Measurements from ENCODE around the gene ZNF892. TPM values are rescaled to one million over a fixed set of nuclear protein-coding genes. Genes with fewer than 3 reads are reported as not detected.
A peak's percentile ranks its signal among the peaks of the same experiment; 100 is the strongest.

ZNF892 gene
- total RNA-seq, 4 donors from 2014 or later, result 5.6 to 14.0 (median 7.7) TPM

DNA sequence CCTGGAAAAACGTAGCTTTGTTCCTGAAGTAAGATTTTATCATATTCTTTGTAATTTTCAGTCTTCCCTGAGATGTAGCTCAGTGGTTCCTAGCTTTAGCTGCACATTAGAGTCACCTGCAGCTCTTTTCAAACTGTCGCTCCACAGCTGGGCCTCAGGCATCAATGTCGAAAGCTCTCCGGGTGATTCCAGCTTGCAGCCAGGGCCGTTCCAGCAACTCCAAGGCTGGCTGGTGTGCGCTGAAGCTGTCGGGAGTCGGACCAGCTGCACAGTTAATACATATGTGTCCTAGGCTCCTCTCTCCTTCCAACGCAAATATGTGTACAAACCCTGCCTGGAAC lies 42.3 kb upstream of the ZNF892 start:
- 0% methylated on average over 1 to 4 of the region's 9 CpGs for WGBS, 2 donors (ENCODE audit: low coverage in 1 of 2)
- Histone ChIP-seq H3K4me3 (peak overlapping the region; percentile 40 to 68), H3K27me3 (no peaks in the 10 kb centered on the region), H3K9me3 (no peaks in the 10 kb centered on the region), H3K36me3 (no peaks in the 10 kb centered on the region), H3K4me1 (peaks cover 2 to 34% (median 13%) of the 10 kb centered on the region in 3 donors), H3K27ac (peak overlapping the region; percentile 77 to 98 (median 87))
- peak; percentile 25 for ATAC-seq
- TF ChIP-seq, protein P1, sequence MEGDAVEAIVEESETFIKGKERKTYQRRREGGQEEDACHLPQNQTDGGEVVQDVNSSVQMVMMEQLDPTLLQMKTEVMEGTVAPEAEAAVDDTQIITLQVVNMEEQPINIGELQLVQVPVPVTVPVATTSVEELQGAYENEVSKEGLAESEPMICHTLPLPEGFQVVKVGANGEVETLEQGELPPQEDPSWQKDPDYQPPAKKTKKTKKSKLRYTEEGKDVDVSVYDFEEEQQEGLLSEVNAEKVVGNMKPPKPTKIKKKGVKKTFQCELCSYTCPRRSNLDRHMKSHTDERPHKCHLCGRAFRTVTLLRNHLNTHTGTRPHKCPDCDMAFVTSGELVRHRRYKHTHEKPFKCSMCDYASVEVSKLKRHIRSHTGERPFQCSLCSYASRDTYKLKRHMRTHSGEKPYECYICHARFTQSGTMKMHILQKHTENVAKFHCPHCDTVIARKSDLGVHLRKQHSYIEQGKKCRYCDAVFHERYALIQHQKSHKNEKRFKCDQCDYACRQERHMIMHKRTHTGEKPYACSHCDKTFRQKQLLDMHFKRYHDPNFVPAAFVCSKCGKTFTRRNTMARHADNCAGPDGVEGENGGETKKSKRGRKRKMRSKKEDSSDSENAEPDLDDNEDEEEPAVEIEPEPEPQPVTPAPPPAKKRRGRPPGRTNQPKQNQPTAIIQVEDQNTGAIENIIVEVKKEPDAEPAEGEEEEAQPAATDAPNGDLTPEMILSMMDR (IDR thresholded peaks at IDR 0.05), result no peak
- TF ChIP-seq POLR2AphosphoS5 (IDR thresholded peaks at IDR 0.05) (no peak), POLR2A (IDR thresholded peaks at IDR 0.05) (no peak), EP300 (IDR thresholded peaks at IDR 0.05) (no peak)

DNA sequence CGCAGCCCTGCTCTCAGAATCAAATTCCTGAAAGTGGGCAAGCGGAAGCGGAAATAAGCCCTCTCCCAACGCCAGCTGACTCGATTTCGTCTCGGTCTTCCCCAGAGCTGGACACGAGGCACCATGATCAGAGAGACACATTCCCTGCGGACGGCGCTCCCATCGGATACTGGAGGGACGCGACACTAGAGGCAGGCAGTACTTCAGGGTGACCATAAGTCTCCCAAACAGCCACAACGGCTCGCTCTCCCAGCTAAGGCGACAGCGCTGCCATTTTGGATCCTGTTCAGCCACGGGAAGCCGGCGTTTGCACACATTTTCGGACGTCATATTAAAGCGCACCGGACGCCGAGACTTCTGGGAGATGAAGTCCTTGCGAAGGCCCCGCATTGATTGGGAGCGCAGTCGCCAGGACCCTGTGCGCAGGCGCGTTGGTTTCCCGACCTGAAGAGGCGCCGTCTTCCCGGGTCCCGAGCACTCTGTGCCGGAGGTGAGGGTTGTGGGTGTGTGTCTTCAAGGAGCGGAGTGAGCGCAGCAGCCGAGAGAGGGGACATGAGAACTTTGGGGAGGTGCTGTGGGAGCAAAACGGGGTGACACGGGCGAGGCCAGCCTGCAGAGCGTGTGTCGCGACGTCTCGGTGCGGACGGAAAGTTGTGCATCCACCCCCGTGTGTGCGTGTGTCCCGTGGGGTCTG lies 41.8 kb upstream of the ZNF892 start, which contains the start of gene ZNF2:
Gene ZNF2, plus strand, starts transcription at position 439 of the 694 bp plus-strand sequence. CDS start 10,418 bp downstream, outside the sequence.
- Histone ChIP-seq H3K9me3 (no peaks in the 10 kb centered on the region), H3K4me1 (peaks cover 2 to 30% (median 13%) of the 10 kb centered on the region in 3 donors), H3K36me3 (no peaks in the 10 kb centered on the region), H3K27ac (peak within 1 kb of the TSS; percentile 77 to 98 (median 87)), H3K4me3 (peak within 1 kb of the TSS; percentile 40 to 68), H3K27me3 (no peaks in the 10 kb centered on the region)
- peak; percentile 98 for ATAC-seq
- peak; percentile 78 for TF ChIP-seq POLR2AphosphoS5 (IDR thresholded peaks at IDR 0.05)
- TF ChIP-seq, protein P1 (IDR thresholded peaks at IDR 0.05), result peak in 2 of 4 experiments; percentile 8 to 28
- peak; percentile 42 to 56 for TF ChIP-seq POLR2A (IDR thresholded peaks at IDR 0.05)
- no peak for TF ChIP-seq EP300 (IDR thresholded peaks at IDR 0.05)
- 1% methylated on average over 15 of the region's 56 CpGs; no CpG with 5 or more reads in 1 of the 2 donors for WGBS, 2 donors (ENCODE audit: low coverage in 1 of 2)

GRCh38 chr2:95166065-95166763 lies 41.1 kb upstream of the ZNF892 start:
- Histone ChIP-seq H3K27ac (peak overlapping the region in 3 of 4 donors; percentile 85 to 98 (median 89)), H3K4me1 (peaks cover 2 to 30% (median 13%) of the 10 kb centered on the region in 3 donors), H3K9me3 (no peaks in the 10 kb centered on the region), H3K4me3 (peak overlapping the region; percentile 40 to 68), H3K27me3 (no peaks in the 10 kb centered on the region), H3K36me3 (no peaks in the 10 kb centered on the region)
- peak; percentile 3 for ATAC-seq
- WGBS, 2 donors (ENCODE audit: low coverage in 1 of 2), result 14% methylated on average over 5 of the region's 16 CpGs; no CpG with 5 or more reads in 1 of the 2 donors
- TF ChIP-seq POLR2A (IDR thresholded peaks at IDR 0.05) (no peak), POLR2AphosphoS5 (IDR thresholded peaks at IDR 0.05) (no peak), EP300 (IDR thresholded peaks at IDR 0.05) (no peak)
- TF ChIP-seq, protein P1 (IDR thresholded peaks at IDR 0.05), result no peak

GRCh38 chr2:95171902-95172301 lies 35.4 kb upstream of the ZNF892 start:
- TF ChIP-seq POLR2A (IDR thresholded peaks at IDR 0.05) (no peak), POLR2AphosphoS5 (IDR thresholded peaks at IDR 0.05) (no peak), EP300 (IDR thresholded peaks at IDR 0.05) (no peak)
- TF ChIP-seq, protein P1 (IDR thresholded peaks at IDR 0.05), result no peak
- no peaks in the 10 kb centered on the region for H3K27me3 ChIP-seq
- peaks cover 0 to 11% of the 10 kb centered on the region in 2 donors for H3K36me3 ChIP-seq
- no peaks in the 10 kb centered on the region for H3K9me3 ChIP-seq
- H3K4me3 ChIP-seq, result no peak overlapping the region
- H3K4me1 ChIP-seq, result peaks cover 0 to 1% (median 0%) of the 10 kb centered on the region in 3 donors
- ATAC-seq, result no peak
- 77 to 81% methylated on average over 7 of the region's 7 CpGs for WGBS, 2 donors (ENCODE audit: low coverage in 1 of 2)
- H3K27ac ChIP-seq, result no peak overlapping the region

Data from gastroesophageal sphincter (tissue), 4 donors.